H1 (cell line): Measurements from ENCODE around the gene CACNB4. TPM values are rescaled to one million over a fixed set of nuclear protein-coding genes. Genes with fewer than 3 reads are reported as not detected.

Experiments used
- CTCF ChIA-PET: fragments of 300-600 bp; sonication (Branson Sonifier 250); formaldehyde crosslinking; loops from one replicate; lab custom pipeline; 2021; ENCODE audit not compliant: partially characterized antibody; lab: Charles Lee
- POLR2A ChIA-PET: fragments of 300-600 bp; sonication (Branson Sonifier 250); formaldehyde crosslinking; loops from one replicate; lab custom pipeline; 2021; ENCODE audit warnings: inconsistent platforms; ENCODE audit not compliant: partially characterized antibody; lab: Charles Lee
- DNase-seq, 2 experiments: peaks; one replicate each; pipeline versions ENCODE4 v3.0.0 to v3.0.0-alpha.2; 2010 to 2022; ENCODE audit warnings: low spot score in 2 of 2, low read depth in 1 of 2, mixed read lengths in 1 of 2
- FAIRE-seq: peaks from 2 replicates; lab custom pipeline; 2011; peaks lifted over from hg19 to GRCh38; lab: Jason Lieb, UNC
- H2AFZ ChIP-seq: 2 replicates; pipeline ENCODE4 v1.8.1; 2012; ENCODE audit warnings: low read length, inconsistent platforms
- H2AK5ac ChIP-seq: 2 replicates; pipeline ENCODE4 v1.6.1; 2013; ENCODE audit warnings: low read depth, low read length
- H2BK120ac ChIP-seq: replicated peaks from 2 replicates; pipeline ENCODE3; 2013; ENCODE audit warnings: low read depth, low read length, inconsistent platforms
- H2BK12ac ChIP-seq: 2 replicates; pipeline ENCODE4 v1.6.1; 2013; ENCODE audit warnings: low read depth, low read length
- H2BK15ac ChIP-seq: 2 replicates; pipeline ENCODE4 v1.6.1; 2013; ENCODE audit warnings: low read length
- H2BK20ac ChIP-seq: 2 replicates; pipeline ENCODE4 v1.6.1; 2013; ENCODE audit warnings: low read length
- H2BK5ac ChIP-seq: 2 replicates; pipeline ENCODE4 v1.6.1; 2013; ENCODE audit warnings: low read depth, low read length
- H3K14ac ChIP-seq: 2 replicates; pipeline ENCODE4 v1.6.1; 2013; ENCODE audit warnings: inconsistent platforms; ENCODE audit not compliant: insufficient read length
- H3K18ac ChIP-seq: 2 replicates; pipeline ENCODE4 v1.6.1; 2013; ENCODE audit warnings: low read length; ENCODE audit errors: extremely low read depth
- H3K23ac ChIP-seq: 2 replicates; pipeline ENCODE4 v1.6.1; 2013; ENCODE audit warnings: inconsistent platforms; ENCODE audit not compliant: insufficient read length
- H3K23me2 ChIP-seq: 2 replicates; pipeline ENCODE4 v1.6.1; 2013; ENCODE audit warnings: low read depth, low read length
- H3K27ac ChIP-seq: 2 replicates; pipeline ENCODE4 v1.6.1; 2011; ENCODE audit warnings: low read depth, low read length, inconsistent platforms
- H3K27me3 ChIP-seq, 4 experiments: replicated peaks in 1 of 4; 1 replicate in 1 of 4; 2 replicates in 3 of 4; pipeline versions ENCODE4 v1.6.1 to v1.8.1; 2011 to 2013; ENCODE audit warnings: low read length in 3 of 4, mild to moderate bottlenecking in 3 of 4, inconsistent platforms in 2 of 4, mixed read lengths in 2 of 4, moderate library complexity in 1 of 4; ENCODE audit not compliant: control insufficient read depth in 3 of 4, insufficient read depth in 3 of 4; ENCODE audit errors: extremely low read depth in 1 of 4
- H3K36me3 ChIP-seq, 4 experiments: 2 replicates each; pipeline versions ENCODE4 v1.6.1 to v1.8.1; 2011 to 2013; ENCODE audit warnings: mild to moderate bottlenecking in 4 of 4, low read length in 3 of 4, moderate library complexity in 2 of 4, control low read depth in 1 of 4, inconsistent platforms in 1 of 4; ENCODE audit not compliant: insufficient read depth in 4 of 4, control insufficient read depth in 2 of 4
- H3K4ac ChIP-seq: replicated peaks from 2 replicates; pipeline ENCODE3; 2013; ENCODE audit warnings: low read length, low read depth, mixed read lengths, inconsistent platforms; ENCODE audit not compliant: insufficient read length
- H3K4me1 ChIP-seq, 4 experiments: replicated peaks in 1 of 4; 1 replicate in 1 of 4; 2 replicates in 3 of 4; pipeline versions ENCODE4 v1.6.1 to v1.8.1; 2011 to 2013; ENCODE audit warnings: low read length in 3 of 4, inconsistent platforms in 2 of 4, mixed read lengths in 1 of 4; ENCODE audit not compliant: insufficient read depth in 4 of 4, control insufficient read depth in 3 of 4
- H3K4me2 ChIP-seq, 2 experiments: 2 replicates each; pipeline versions ENCODE4 v1.6.1 to v1.8.1; 2011 to 2013; ENCODE audit warnings: low read depth in 2 of 2, low read length in 2 of 2, control low read depth in 1 of 2, inconsistent platforms in 1 of 2, mild to moderate bottlenecking in 1 of 2; ENCODE audit not compliant: insufficient read depth in 1 of 2
- H3K4me3 ChIP-seq, 4 experiments: fragments of 200-600, 300-600 bp in 1 of 4; sonication (generic), shearing (Covaris generic), sonication (Bioruptor Twin) in 1 of 4; 2 replicates each; pipeline versions ENCODE4 v1.5.1 to v1.8.1; 2011 to 2016; ENCODE audit warnings: low read length in 4 of 4, low read depth in 3 of 4, control low read depth in 2 of 4, inconsistent platforms in 2 of 4, mild to moderate bottlenecking in 2 of 4, mixed read lengths in 1 of 4, moderate library complexity in 1 of 4; ENCODE audit not compliant: insufficient read depth in 2 of 4; ENCODE audit errors: extremely low read depth in 1 of 4
- H3K56ac ChIP-seq: replicated peaks from 2 replicates; pipeline ENCODE3; 2013; ENCODE audit warnings: low read depth, mild to moderate bottlenecking, mixed read lengths, low read length, inconsistent platforms; ENCODE audit not compliant: insufficient read length
- H3K79me1 ChIP-seq: 2 replicates; pipeline ENCODE4 v1.6.1; 2013; ENCODE audit warnings: low read depth, low read length, control low read depth
- H3K79me2 ChIP-seq, 2 experiments: 2 replicates each; pipeline versions ENCODE4 v1.6.1 to v1.8.1; 2012 to 2013; ENCODE audit warnings: low read length in 2 of 2, mild to moderate bottlenecking in 2 of 2, inconsistent platforms in 1 of 2; ENCODE audit not compliant: insufficient read depth in 2 of 2, control insufficient read depth in 1 of 2
- H3K9ac ChIP-seq, 4 experiments: replicated peaks in 1 of 4; 1 replicate in 1 of 4; 2 replicates in 3 of 4; pipeline versions ENCODE4 v1.6.1 to v1.8.1; 2011 to 2013; ENCODE audit warnings: low read depth in 3 of 4, low read length in 3 of 4, control low read depth in 2 of 4, mild to moderate bottlenecking in 2 of 4, moderate library complexity in 2 of 4, inconsistent platforms in 1 of 4; ENCODE audit errors: extremely low read depth in 1 of 4
- H3K9me3 ChIP-seq, 2 experiments: 2 replicates each; pipeline versions ENCODE4 v1.6.1 to v1.8.1; 2012 to 2013; ENCODE audit warnings: mild to moderate bottlenecking in 2 of 2, moderate library complexity in 2 of 2, control low read depth in 1 of 2, inconsistent platforms in 1 of 2, low read depth in 1 of 2, low read length in 1 of 2, mixed read lengths in 1 of 2; ENCODE audit not compliant: insufficient read depth in 2 of 2
- H4K20me1 ChIP-seq, 2 experiments: replicated peaks in 1 of 2; 2 replicates each; pipeline versions ENCODE3 to v1.8.1; 2011 to 2013; ENCODE audit warnings: inconsistent platforms in 2 of 2, low read length in 2 of 2, mild to moderate bottlenecking in 1 of 2; ENCODE audit not compliant: insufficient read depth in 2 of 2, control insufficient read depth in 1 of 2
- H4K5ac ChIP-seq: 2 replicates; pipeline ENCODE4 v1.6.1; 2013; ENCODE audit warnings: low read length, low read depth, mixed read lengths, inconsistent platforms; ENCODE audit not compliant: insufficient read length
- H4K8ac ChIP-seq: 2 replicates; pipeline ENCODE4 v1.8.0; 2013; ENCODE audit warnings: mild to moderate bottlenecking, moderate library complexity, low read length, inconsistent platforms; ENCODE audit not compliant: insufficient read depth; ENCODE audit errors: extremely low read depth
- H4K91ac ChIP-seq: replicated peaks from 2 replicates; pipeline ENCODE3; 2013; ENCODE audit warnings: low read length, mixed read lengths, inconsistent platforms; ENCODE audit not compliant: insufficient read length
- CEBPB ChIP-seq: IDR thresholded peaks from 2 replicates; pipeline ENCODE4 v1.6.1; 2012; ENCODE audit warnings: low read depth, low read length
- SUZ12 ChIP-seq: fragments of 200-600 bp; sonication (generic); IDR thresholded peaks from 2 replicates; pipeline ENCODE4 v1.6.1; 2012; ENCODE audit warnings: mild to moderate bottlenecking, inconsistent platforms, low read length, moderate library complexity, mixed read lengths
- WGBS, 2 experiments: shearing (Covaris generic) in 1 of 2; methylation state at CpG; one replicate each; pipeline versions ENCODE4 v1.1.6 to v1.1.7; 2013 to 2015; ENCODE audit warnings: low lambda C conversion rate in 2 of 2, mixed read lengths in 2 of 2, inconsistent platforms in 1 of 2, low coverage in 1 of 2, missing lambda C conversion rate in 1 of 2; ENCODE audit not compliant: insufficient replicate concordance in 2 of 2, insufficient coverage in 1 of 2, insufficient read length in 1 of 2; ENCODE audit errors: extremely low coverage in 1 of 2, missing lambda C conversion rate in 1 of 2; 5-methylcytosine and 5-hydroxymethylcytosine counted together
- polyA plus RNA-seq, 7 experiments: library from polyadenylated mRNA; depleted of rRNA in 3 of 7; stranded (reverse) in 5 of 7; unstranded in 2 of 7; fragments of >200 nt in 5 of 7; fragments of 200-250 nt in 2 of 7; gene quantifications; 1 replicate in 5 of 7; 2 replicates in 1 of 7; 4 replicates in 1 of 7; pipeline versions ENCODE4 v1.2.1 to v1.2.3, GENCODE V29; 2011 to 2013; ENCODE audit warnings: missing spikeins in 2 of 7, mixed read lengths in 2 of 7
- total RNA-seq: library from RNA; stranded (reverse); fragmentation: NEBNext Ultra II Directional; extraction: Animal tissue kit (Norgen Biotek cat#: 25700); gene quantifications from 2 replicates; pipeline ENCODE4 v1.2.1, GENCODE V29; 2021

CACNB4 gene
- total and polyA plus RNA-seq, 2 of the 8 experiments (the other 6 are each of a cell fraction or from before 2014, with no cell fraction given), result 2.0 to 4.0 TPM

GRCh38 chr2:152084076-152084475, 14.8 kb downstream of the CACNB4 start:
- Histone ChIP-seq H3K79me2 (no peaks in the 10 kb centered on the region), H3K4me2 (no peak overlapping the region), H4K91ac (no peak overlapping the region), H2BK12ac (no peak overlapping the region), H3K56ac (no peak overlapping the region), H4K8ac (no peak overlapping the region), H3K23me2 (no peaks in the 10 kb centered on the region; the same call in 1 of the 2 replicates), H3K9me3 (no peaks in the 10 kb centered on the region), H3K4me3 (no peak overlapping the region), H2BK20ac (no peak overlapping the region), H3K18ac (no peak overlapping the region), H3K23ac (no peak overlapping the region), H3K4me1 (no peaks in the 10 kb centered on the region), H2BK5ac (no peak overlapping the region), H3K36me3 (no peaks in the 10 kb centered on the region), H3K14ac (no peak overlapping the region), H3K27ac (no peak overlapping the region), H2AK5ac (no peak overlapping the region), H2AFZ (no peak overlapping the region), H3K9ac (no peak overlapping the region), H2BK120ac (no peak overlapping the region), H3K79me1 (no peaks in the 10 kb centered on the region), H3K4ac (no peak overlapping the region), H3K27me3 (peaks cover 0 to 3% (median 0%) of the 10 kb centered on the region in 4 experiments; a peak in 2 of 7 replicates), H4K5ac (no peak overlapping the region), H4K20me1 (no peaks in the 10 kb centered on the region), H2BK15ac (no peak overlapping the region)
- no peak for FAIRE-seq
- ChIA-PET CTCF (interaction anchor here (1.1 to 1.3 kb wide), 2 partner anchors 46 to 59 kb away, joined by 3 to 5 read pairs; no protein-coding TSS in a partner anchor), POLR2A (interaction anchor here (0.8 kb wide), 1 partner anchor 14 kb away, joined by 3 read pairs; the partner anchor contains the start of gene CACNB4)
- TF ChIP-seq SUZ12 (no peak), CEBPB (peak; percentile 71)
- 87% methylated on average over 6 of the region's 6 CpGs; no CpG with 5 or more reads in 1 of the 2 experiments for WGBS, 2 experiments
- DNase-seq, result no peak
